WTC11 (cell line): ENCODE measurements around the gene LRRC27.

Experiments used
- CBFB ChIP-seq: sonication (generic); formaldehyde crosslinking; IDR thresholded peaks from 2 replicates; pipeline ENCODE4 v1.8.1; 2022; ENCODE audit warnings: mild to moderate bottlenecking, low read depth, missing genetic modification reagents
- CREB1 ChIP-seq: sonication (generic); formaldehyde crosslinking; IDR thresholded peaks from 2 replicates; pipeline ENCODE4 v1.8.0; 2023; ENCODE audit warnings: mild to moderate bottlenecking, missing genetic modification reagents
- JUN ChIP-seq: sonication (generic); formaldehyde crosslinking; IDR thresholded peaks from 2 replicates; pipeline ENCODE4 v1.8.0; 2023; ENCODE audit warnings: mild to moderate bottlenecking, missing genetic modification reagents
- SP1 ChIP-seq: sonication (generic); formaldehyde crosslinking; conservative IDR thresholded peaks from 2 replicates; pipeline ENCODE4 v1.8.1; 2022; ENCODE audit warnings: missing genetic modification reagents
- TEAD4 ChIP-seq: sonication (generic); formaldehyde crosslinking; IDR thresholded peaks from 2 replicates; pipeline ENCODE4 v1.8.0; 2022; ENCODE audit warnings: mild to moderate bottlenecking, missing genetic modification reagents
- ZNF232 ChIP-seq: sonication (generic); formaldehyde crosslinking; IDR thresholded peaks from 2 replicates; pipeline ENCODE4 v1.8.0; 2022; ENCODE audit warnings: mild to moderate bottlenecking, missing genetic modification reagents
- TF ChIP-seq, protein P1 (sequence below): fragments of 200-600 bp; IDR thresholded peaks from 2 replicates; pipeline ENCODE4 v1.8.0; 2022; ENCODE audit warnings: antibody characterized with exemption
- TF ChIP-seq, protein P2 (sequence below): sonication (generic); formaldehyde crosslinking; IDR thresholded peaks from 2 replicates; pipeline ENCODE4 v1.8.1; 2023; ENCODE audit warnings: mild to moderate bottlenecking, missing genetic modification reagents, moderate library complexity

DNA sequence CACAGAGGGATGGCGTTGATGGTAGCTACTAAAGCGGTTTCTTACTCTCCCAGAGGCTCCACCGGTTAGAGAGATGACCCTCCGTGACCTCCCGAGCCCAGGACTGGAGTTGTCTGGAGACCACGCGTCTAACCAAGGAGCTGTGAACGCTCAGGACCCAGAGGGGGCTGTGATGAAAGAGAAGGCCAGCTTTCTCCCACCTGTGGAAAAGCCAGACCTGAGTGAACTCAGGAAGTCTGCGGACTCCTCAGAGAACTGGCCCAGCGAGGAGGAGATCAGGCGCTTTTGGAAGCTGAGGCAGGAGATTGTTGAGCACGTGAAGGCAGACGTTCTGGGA lies 15.9 kb downstream of the LRRC27 start:
- TF ChIP-seq, protein P1, sequence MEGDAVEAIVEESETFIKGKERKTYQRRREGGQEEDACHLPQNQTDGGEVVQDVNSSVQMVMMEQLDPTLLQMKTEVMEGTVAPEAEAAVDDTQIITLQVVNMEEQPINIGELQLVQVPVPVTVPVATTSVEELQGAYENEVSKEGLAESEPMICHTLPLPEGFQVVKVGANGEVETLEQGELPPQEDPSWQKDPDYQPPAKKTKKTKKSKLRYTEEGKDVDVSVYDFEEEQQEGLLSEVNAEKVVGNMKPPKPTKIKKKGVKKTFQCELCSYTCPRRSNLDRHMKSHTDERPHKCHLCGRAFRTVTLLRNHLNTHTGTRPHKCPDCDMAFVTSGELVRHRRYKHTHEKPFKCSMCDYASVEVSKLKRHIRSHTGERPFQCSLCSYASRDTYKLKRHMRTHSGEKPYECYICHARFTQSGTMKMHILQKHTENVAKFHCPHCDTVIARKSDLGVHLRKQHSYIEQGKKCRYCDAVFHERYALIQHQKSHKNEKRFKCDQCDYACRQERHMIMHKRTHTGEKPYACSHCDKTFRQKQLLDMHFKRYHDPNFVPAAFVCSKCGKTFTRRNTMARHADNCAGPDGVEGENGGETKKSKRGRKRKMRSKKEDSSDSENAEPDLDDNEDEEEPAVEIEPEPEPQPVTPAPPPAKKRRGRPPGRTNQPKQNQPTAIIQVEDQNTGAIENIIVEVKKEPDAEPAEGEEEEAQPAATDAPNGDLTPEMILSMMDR: no peak
- TF ChIP-seq TEAD4 (CRISPR knock-in tag) (no peak), ZNF232 (CRISPR knock-in tag) (no peak), CREB1 (CRISPR knock-in tag) (no peak), JUN (CRISPR knock-in tag) (no peak), CBFB (CRISPR knock-in tag) (no peak), SP1 (no peak)
- TF ChIP-seq, protein P2, sequence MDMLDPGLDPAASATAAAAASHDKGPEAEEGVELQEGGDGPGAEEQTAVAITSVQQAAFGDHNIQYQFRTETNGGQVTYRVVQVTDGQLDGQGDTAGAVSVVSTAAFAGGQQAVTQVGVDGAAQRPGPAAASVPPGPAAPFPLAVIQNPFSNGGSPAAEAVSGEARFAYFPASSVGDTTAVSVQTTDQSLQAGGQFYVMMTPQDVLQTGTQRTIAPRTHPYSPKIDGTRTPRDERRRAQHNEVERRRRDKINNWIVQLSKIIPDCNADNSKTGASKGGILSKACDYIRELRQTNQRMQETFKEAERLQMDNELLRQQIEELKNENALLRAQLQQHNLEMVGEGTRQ (CRISPR knock-in tag): no peak
